NT2/D1 (cell line): ENCODE data around the gene NAE1.
"Not testable (repeated sequence)": the region's sequence is repeated elsewhere in the genome, so short reads cannot be mapped to it uniquely, and the experiment has no call there.

Experiments used
- SUZ12 ChIP-seq: IDR thresholded peaks from 2 replicates; pipeline ENCODE4 v1.6.1; 2011; ENCODE audit not compliant: insufficient read length, insufficient read depth; ENCODE audit errors: extremely low read depth
- YY1 ChIP-seq: IDR thresholded peaks from 2 replicates; pipeline ENCODE4 v1.6.1; 2011; ENCODE audit not compliant: insufficient read length, insufficient read depth
- ZNF274 ChIP-seq: IDR thresholded peaks from 2 replicates; pipeline ENCODE4 v1.6.1; 2011; ENCODE audit warnings: mild to moderate bottlenecking, low read depth, low read length

GRCh38 chr16:66871363-66871762 is 40.6 kb upstream of the NAE1 start:
- TF ChIP-seq YY1, SUZ12, ZNF274: not testable (repeated sequence)
